Osteoblast (primary cell): ENCODE data around the gene FILIP1L. TPM values are rescaled to one million over a fixed set of nuclear protein-coding genes. Genes with fewer than 3 reads are reported as not detected.

Experiments
- DNase-seq: peaks from one replicate; pipeline ENCODE4 v3.0.0; 2011; ENCODE audit warnings: low spot score, mixed read lengths; ENCODE audit not compliant: insufficient read length; ENCODE audit errors: missing footprints
- H2AFZ ChIP-seq: 2 replicates; pipeline ENCODE4 v1.6.0; 2011; ENCODE audit warnings: mild to moderate bottlenecking, low read length
- H3K27ac ChIP-seq: 2 replicates; pipeline ENCODE4 v1.5.1; 2011; ENCODE audit warnings: mild to moderate bottlenecking, low read depth, low read length, moderate library complexity
- H3K27me3 ChIP-seq: 2 replicates; pipeline ENCODE4 v1.6.0; 2012; ENCODE audit warnings: mild to moderate bottlenecking, control low read depth, inconsistent platforms, low read length, moderate library complexity; ENCODE audit not compliant: insufficient read depth
- H3K36me3 ChIP-seq: 2 replicates; pipeline ENCODE4 v1.5.1; 2011; ENCODE audit warnings: mild to moderate bottlenecking, low read length, control low read depth, moderate library complexity; ENCODE audit not compliant: insufficient read depth
- H3K4me1 ChIP-seq: 2 replicates; pipeline ENCODE4 v1.5.1; 2011; ENCODE audit warnings: mild to moderate bottlenecking, low read length, control low read depth, moderate library complexity; ENCODE audit not compliant: insufficient read depth
- H3K4me2 ChIP-seq: 2 replicates; pipeline ENCODE4 v1.6.0; 2011; ENCODE audit warnings: mild to moderate bottlenecking, low read length; ENCODE audit not compliant: insufficient read depth
- H3K4me3 ChIP-seq: fragments of 200-600 bp; sonication (generic); 3 replicates; pipeline ENCODE4 v1.5.1; 2012; ENCODE audit warnings: mild to moderate bottlenecking, low read length, inconsistent platforms; ENCODE audit not compliant: insufficient read depth
- H3K79me2 ChIP-seq: 2 replicates; pipeline ENCODE4 v1.6.0; 2012; ENCODE audit warnings: mild to moderate bottlenecking, low read length, control low read depth, inconsistent platforms; ENCODE audit not compliant: insufficient read depth
- H3K9me3 ChIP-seq: 2 replicates; pipeline ENCODE4 v1.5.1; 2011; ENCODE audit warnings: low read depth, low read length, control low read depth
- H4K20me1 ChIP-seq: 2 replicates; pipeline ENCODE4 v1.6.0; 2012; ENCODE audit warnings: mild to moderate bottlenecking, low read length, control low read depth; ENCODE audit not compliant: insufficient read depth
- total RNA-seq: library from RNA; depleted of rRNA; stranded (reverse); fragments of >200 nt; gene quantifications from 2 replicates; pipeline ENCODE4 v1.2.3, GENCODE V29; 2012
- TF ChIP-seq, protein P1 (sequence below): IDR thresholded peaks from 2 replicates; pipeline ENCODE4 v1.5.1; 2011; ENCODE audit warnings: mild to moderate bottlenecking, low read depth, low read length, moderate library complexity; ENCODE audit errors: extremely low read depth

Gene FILIP1L
- total RNA-seq, 1 donor: 5.8 TPM

DNA sequence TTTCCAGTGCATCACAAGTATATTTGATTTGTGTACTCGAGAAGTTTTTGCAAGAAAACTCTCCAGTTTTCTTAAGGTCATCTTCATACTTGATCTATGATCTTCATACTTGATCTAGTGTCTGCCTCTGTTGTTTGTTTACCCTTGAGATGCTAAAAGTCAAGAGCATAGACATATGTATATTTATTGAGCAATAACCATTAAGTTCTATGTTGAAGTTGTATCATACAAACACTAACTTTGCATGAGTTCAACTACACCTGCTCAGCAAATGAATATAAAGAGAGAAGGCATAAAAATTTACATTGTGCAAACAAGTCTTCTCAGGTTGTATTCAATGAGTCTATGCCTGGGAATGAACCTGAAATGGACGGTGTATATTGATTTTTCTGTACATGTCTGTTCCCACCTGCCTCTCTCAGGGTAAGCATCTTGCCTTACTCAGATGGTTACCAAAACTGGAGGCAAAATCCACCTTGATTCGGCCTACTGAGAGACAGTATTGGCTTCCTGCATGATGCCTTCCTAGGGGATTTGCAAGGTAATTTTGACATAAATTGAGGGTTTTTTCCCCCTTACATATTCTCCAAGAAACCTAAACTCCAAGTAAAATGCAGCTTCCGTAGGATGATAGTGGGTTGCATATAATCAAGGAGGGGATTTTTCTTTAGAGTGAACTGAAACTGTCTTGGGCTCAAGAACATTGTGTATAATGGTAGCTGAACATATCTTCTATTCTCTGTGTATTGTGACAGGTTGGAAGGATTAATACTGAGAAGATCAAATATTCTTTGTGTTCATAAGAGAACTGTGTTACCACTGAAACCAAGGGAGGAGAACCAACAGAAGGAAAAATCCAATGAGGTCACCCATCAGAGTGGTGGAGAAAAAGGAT lies 110.4 kb downstream of the FILIP1L start:
- TF ChIP-seq, protein P1, sequence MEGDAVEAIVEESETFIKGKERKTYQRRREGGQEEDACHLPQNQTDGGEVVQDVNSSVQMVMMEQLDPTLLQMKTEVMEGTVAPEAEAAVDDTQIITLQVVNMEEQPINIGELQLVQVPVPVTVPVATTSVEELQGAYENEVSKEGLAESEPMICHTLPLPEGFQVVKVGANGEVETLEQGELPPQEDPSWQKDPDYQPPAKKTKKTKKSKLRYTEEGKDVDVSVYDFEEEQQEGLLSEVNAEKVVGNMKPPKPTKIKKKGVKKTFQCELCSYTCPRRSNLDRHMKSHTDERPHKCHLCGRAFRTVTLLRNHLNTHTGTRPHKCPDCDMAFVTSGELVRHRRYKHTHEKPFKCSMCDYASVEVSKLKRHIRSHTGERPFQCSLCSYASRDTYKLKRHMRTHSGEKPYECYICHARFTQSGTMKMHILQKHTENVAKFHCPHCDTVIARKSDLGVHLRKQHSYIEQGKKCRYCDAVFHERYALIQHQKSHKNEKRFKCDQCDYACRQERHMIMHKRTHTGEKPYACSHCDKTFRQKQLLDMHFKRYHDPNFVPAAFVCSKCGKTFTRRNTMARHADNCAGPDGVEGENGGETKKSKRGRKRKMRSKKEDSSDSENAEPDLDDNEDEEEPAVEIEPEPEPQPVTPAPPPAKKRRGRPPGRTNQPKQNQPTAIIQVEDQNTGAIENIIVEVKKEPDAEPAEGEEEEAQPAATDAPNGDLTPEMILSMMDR: no peak
- Histone ChIP-seq H3K4me2 (no peak overlapping the region), H3K4me1 (peaks cover 28% of the 10 kb centered on the region), H3K4me3 (no peak overlapping the region), H2AFZ (no peak overlapping the region), H3K9me3 (no peaks in the 10 kb centered on the region), H3K36me3 (no peaks in the 10 kb centered on the region), H3K79me2 (no peaks in the 10 kb centered on the region), H3K27me3 (no peaks in the 10 kb centered on the region), H4K20me1 (no peaks in the 10 kb centered on the region), H3K27ac (no peak overlapping the region)
- no peak for DNase-seq

DNA sequence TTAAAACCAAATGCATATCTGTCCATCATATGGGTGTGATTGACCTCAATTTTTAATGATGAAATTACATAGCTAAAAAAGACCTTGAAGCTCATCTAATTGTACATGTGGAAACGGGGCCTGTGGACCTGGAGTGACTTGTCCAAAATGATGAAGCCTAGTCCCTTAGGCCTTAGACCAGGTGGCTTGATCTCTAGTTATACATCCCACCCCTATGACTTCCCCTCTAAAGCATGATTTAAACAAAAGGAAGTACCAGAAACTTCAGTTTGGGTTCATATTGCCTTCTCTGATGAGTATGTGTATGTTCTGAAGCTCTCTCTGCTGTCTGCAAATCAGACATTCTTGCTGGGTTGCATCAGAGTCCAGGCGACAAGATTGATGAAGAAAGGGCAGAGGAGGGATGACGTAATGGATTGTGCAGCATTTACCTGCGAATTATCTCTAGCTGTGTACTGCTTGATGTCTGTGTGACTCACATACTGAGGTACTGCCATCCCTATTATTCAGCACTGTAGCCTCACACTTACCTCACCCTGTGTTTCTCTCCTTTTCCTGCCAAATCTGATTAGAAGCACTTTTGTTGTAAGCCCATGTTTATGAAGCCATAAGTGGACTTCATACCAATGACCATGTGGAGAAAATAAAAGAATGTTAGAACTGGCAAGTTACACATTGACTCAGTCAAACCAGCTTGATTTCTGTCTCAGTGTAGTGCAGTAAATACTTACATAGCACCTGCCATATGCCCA lies 111.5 kb downstream of the FILIP1L start:
- H3K79me2 ChIP-seq: no peaks in the 10 kb centered on the region
- no peaks in the 10 kb centered on the region for H4K20me1 ChIP-seq
- peak overlapping the region; percentile 50 for H3K27ac ChIP-seq
- TF ChIP-seq, protein P1: no peak
- no peaks in the 10 kb centered on the region for H3K9me3 ChIP-seq
- no peak overlapping the region for H2AFZ ChIP-seq
- DNase-seq: peak; percentile 39
- H3K36me3 ChIP-seq: no peaks in the 10 kb centered on the region
- no peak overlapping the region for H3K4me3 ChIP-seq
- H3K4me2 ChIP-seq: peak overlapping the region; percentile 12
- peaks cover 28% of the 10 kb centered on the region for H3K4me1 ChIP-seq
- no peaks in the 10 kb centered on the region for H3K27me3 ChIP-seq

DNA sequence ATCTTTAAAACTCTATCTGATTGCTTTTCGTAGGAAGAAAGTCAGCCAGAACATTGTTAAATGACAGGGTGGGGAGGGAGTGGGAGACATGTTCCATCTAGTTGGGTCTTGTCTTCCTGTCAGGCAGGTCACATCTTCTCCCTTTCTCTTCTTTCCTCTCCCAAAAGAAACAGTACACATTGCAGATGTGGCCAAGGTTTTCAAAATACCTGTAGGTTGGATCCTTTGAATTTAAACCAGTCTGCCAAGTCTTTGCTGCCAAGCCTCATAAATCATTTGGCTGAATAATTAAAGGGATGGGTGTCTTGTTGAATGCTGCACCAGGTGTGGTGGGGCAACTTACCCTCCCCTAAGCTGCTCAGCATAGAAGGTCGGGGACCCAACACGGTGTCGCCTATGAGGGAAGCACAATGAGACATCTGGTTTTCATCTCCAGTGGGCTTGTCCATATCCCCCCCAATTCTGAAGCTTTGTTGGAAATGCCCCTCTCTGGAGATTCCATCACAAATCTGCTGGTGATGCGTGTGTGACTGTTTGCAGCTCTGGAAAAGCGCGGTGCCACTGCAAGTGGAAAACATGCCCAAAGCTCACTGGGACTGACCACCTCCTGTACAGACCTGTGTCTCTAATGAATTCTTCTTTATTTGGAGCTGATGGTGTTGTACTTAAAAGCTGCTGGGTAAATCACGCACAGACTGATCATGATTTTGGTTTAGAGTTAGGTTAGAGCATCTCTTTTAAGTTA lies 112.6 kb downstream of the FILIP1L start:
- TF ChIP-seq, protein P1: no peak
- Histone ChIP-seq H3K27me3 (no peaks in the 10 kb centered on the region), H4K20me1 (no peaks in the 10 kb centered on the region), H3K27ac (no peak overlapping the region), H3K9me3 (no peaks in the 10 kb centered on the region), H3K4me3 (no peak overlapping the region), H3K79me2 (no peaks in the 10 kb centered on the region), H2AFZ (no peak overlapping the region), H3K4me2 (no peak overlapping the region), H3K36me3 (no peaks in the 10 kb centered on the region), H3K4me1 (peaks cover 25% of the 10 kb centered on the region)
- peak; percentile 30 for DNase-seq
